CD14-positive monocyte (primary cell): ENCODE measurements around the gene TGM2. TPM values are rescaled to one million over a fixed set of nuclear protein-coding genes. Genes with fewer than 3 reads are reported as not detected.

Experiments used
- DNase-seq, 3 donors: peaks; one replicate each; pipeline ENCODE4 v3.0.0-alpha.2; 2011 to 2022
- H2AFZ ChIP-seq: 2 replicates; pipeline ENCODE4 v1.6.0; 2012; ENCODE audit warnings: mild to moderate bottlenecking, low read depth, low read length, inconsistent platforms; ENCODE audit not compliant: insufficient read depth, poor library complexity, severe bottlenecking
- H3K27ac ChIP-seq, 2 donors: 1 replicate in 1 of 2; 2 replicates in 1 of 2; pipeline ENCODE4 v1.5.1; 2012 to 2013; ENCODE audit warnings: low read length in 2 of 2, control low read depth in 1 of 2, inconsistent platforms in 1 of 2, low read depth in 1 of 2, mild to moderate bottlenecking in 1 of 2
- H3K27me3 ChIP-seq, 2 donors: one replicate each; pipeline versions ENCODE4 v1.6.0 to v1.6.1; 2011 to 2013; ENCODE audit warnings: low read length in 2 of 2; ENCODE audit not compliant: control insufficient read depth in 2 of 2, insufficient read depth in 2 of 2
- H3K36me3 ChIP-seq, 2 donors: replicated peaks in 1 of 2; 1 replicate in 1 of 2; 2 replicates in 1 of 2; pipeline versions ENCODE4 v1.5.1 to v1.6.1; 2012 to 2013; ENCODE audit warnings: low read length in 2 of 2, control low read depth in 1 of 2, inconsistent platforms in 1 of 2, mild to moderate bottlenecking in 1 of 2; ENCODE audit not compliant: insufficient read depth in 2 of 2, control insufficient read depth in 1 of 2
- H3K4me1 ChIP-seq, 2 donors: 1 replicate in 1 of 2; 2 replicates in 1 of 2; pipeline versions ENCODE4 v1.5.1 to v1.6.1; 2012 to 2013; ENCODE audit warnings: low read length in 2 of 2, control low read depth in 1 of 2, inconsistent platforms in 1 of 2, mild to moderate bottlenecking in 1 of 2, moderate library complexity in 1 of 2; ENCODE audit not compliant: insufficient read depth in 2 of 2, control insufficient read depth in 1 of 2
- H3K4me2 ChIP-seq: replicated peaks from 2 replicates; pipeline ENCODE3; 2012; ENCODE audit warnings: low read length, moderate library complexity, mild to moderate bottlenecking; ENCODE audit not compliant: poor library complexity, severe bottlenecking; ENCODE audit errors: extremely low read depth
- H3K4me3 ChIP-seq, 3 experiments: fragments of 200-600 bp in 1 of 3; sonication (generic) in 1 of 3; replicated peaks in 1 of 3; 1 replicate in 2 of 3; 2 replicates in 1 of 3; pipeline ENCODE4 v1.5.1; 2011 to 2013; ENCODE audit warnings: low read length in 3 of 3, mild to moderate bottlenecking in 3 of 3, control low read depth in 2 of 3, low read depth in 2 of 3, inconsistent platforms in 1 of 3, moderate library complexity in 1 of 3
- H3K79me2 ChIP-seq: 2 replicates; pipeline ENCODE4 v1.6.0; 2012; ENCODE audit warnings: mild to moderate bottlenecking, control low read depth, inconsistent platforms, low read length, moderate library complexity; ENCODE audit not compliant: insufficient read depth
- H3K9ac ChIP-seq: 2 replicates; pipeline ENCODE4 v1.6.0; 2017; ENCODE audit warnings: low read length, mild to moderate bottlenecking; ENCODE audit not compliant: insufficient read depth, poor library complexity, severe bottlenecking
- H3K9me3 ChIP-seq, 2 donors: replicated peaks in 1 of 2; 1 replicate in 1 of 2; 2 replicates in 1 of 2; pipeline versions ENCODE4 v1.5.1 to v1.6.1; 2012 to 2013; ENCODE audit warnings: low read length in 2 of 2, control low read depth in 1 of 2; ENCODE audit not compliant: control insufficient read depth in 1 of 2, insufficient read depth in 1 of 2
- H4K20me1 ChIP-seq: 2 replicates; pipeline ENCODE4 v1.6.0; 2012; ENCODE audit warnings: mild to moderate bottlenecking, low read length, control low read depth, moderate library complexity; ENCODE audit not compliant: insufficient read depth
- H3K27ac Mint-ChIP-seq, 7 donors: one replicate each; pipeline ENCODE4 v1.8.0; 2020; ENCODE audit warnings: mild to moderate bottlenecking in 7 of 7, mixed read lengths in 7 of 7, moderate library complexity in 6 of 7, inconsistent platforms in 2 of 7
- H3K27me3 Mint-ChIP-seq, 3 donors: one replicate each; pipeline ENCODE4 v1.8.0; 2021 to 2022; ENCODE audit warnings: low read depth in 3 of 3, mild to moderate bottlenecking in 3 of 3, mixed read lengths in 3 of 3, moderate library complexity in 3 of 3, inconsistent platforms in 1 of 3
- H3K36me3 Mint-ChIP-seq, 2 donors: one replicate each; pipeline ENCODE4 v1.8.0; 2020; ENCODE audit warnings: mixed read lengths in 2 of 2, inconsistent platforms in 1 of 2, mild to moderate bottlenecking in 1 of 2
- H3K4me1 Mint-ChIP-seq: one replicate; pipeline ENCODE4 v1.8.0; 2020; ENCODE audit warnings: mild to moderate bottlenecking, mixed read lengths
- H3K4me3 Mint-ChIP-seq, 2 donors: one replicate each; pipeline ENCODE4 v1.8.0; 2020; ENCODE audit warnings: mild to moderate bottlenecking in 2 of 2, mixed read lengths in 2 of 2, moderate library complexity in 1 of 2
- H3K9me3 Mint-ChIP-seq, 7 donors: one replicate each; pipeline ENCODE4 v1.8.0; 2020 to 2022; ENCODE audit warnings: mixed read lengths in 7 of 7, mild to moderate bottlenecking in 6 of 7, moderate library complexity in 6 of 7, inconsistent platforms in 2 of 7
- WGBS: methylation state at CpG from one replicate; pipeline ENCODE4 v1.1.5; 2013; ENCODE audit warnings: missing lambda C conversion rate; ENCODE audit not compliant: insufficient coverage; 5-methylcytosine and 5-hydroxymethylcytosine counted together
- intact Hi-C, 2 donors: fragments of 100-400 bp; cut with micrococcal nuclease; formaldehyde crosslinking; loops; one replicate each; pipeline versions ENCODE4 v1.15.0 to v1.15.1; 2023
- polyA plus RNA-seq, 3 donors: library from polyadenylated mRNA; depleted of rRNA in 1 of 3; unstranded in 2 of 3; stranded (reverse) in 1 of 3; fragments of 300-500 nt in 2 of 3; fragments of >200 nt in 1 of 3; fragmentation: Illumina TruSeq in 2 of 3; gene quantifications; 1 replicate in 2 of 3; 2 replicates in 1 of 3; pipeline ENCODE4 v1.2.3, GENCODE V29; 2012 to 2021
- small RNA-seq: library from RNA; depleted of rRNA; stranded (forward); fragments of <200 nt; gene quantifications from one replicate; pipeline ENCODE3, GENCODE V24; 2012; ENCODE audit warnings: low read depth; ENCODE audit not compliant: insufficient read length
- TF ChIP-seq, protein P1 (sequence below): fragments of 200-600 bp; IDR thresholded peaks from one replicate; pipeline ENCODE4 v1.8.0; 2022; ENCODE audit warnings: antibody characterized with exemption, mild to moderate bottlenecking

Gene TGM2
- polyA plus RNA-seq, 3 donors, result 0.47 to 1.7 (median 1.6) TPM

GRCh38 chr20:38079353-38079752, 85.7 kb downstream of the TGM2 start:
- peaks cover 82 to 90% of the 10 kb centered on the region in 2 donors for H3K36me3 Mint-ChIP-seq
- Histone ChIP-seq H3K27me3 (no peaks in the 10 kb centered on the region), H3K27ac (no peak overlapping the region), H3K36me3 (peaks cover 37 to 97% of the 10 kb centered on the region in 2 donors), H3K4me2 (no peak overlapping the region), H3K4me1 (no peaks in the 10 kb centered on the region), H3K9ac (no peak overlapping the region), H2AFZ (no peak overlapping the region), H3K79me2 (peaks cover 48% of the 10 kb centered on the region), H3K4me3 (no peak overlapping the region), H3K9me3 (no peaks in the 10 kb centered on the region), H4K20me1 (peaks cover 9% of the 10 kb centered on the region)
- DNase-seq, result no peak
- no peaks in the 10 kb centered on the region for H3K27me3 Mint-ChIP-seq
- peaks cover 0 to 4% (median 2%) of the 10 kb centered on the region in 7 donors for H3K9me3 Mint-ChIP-seq
- no peak overlapping the region for H3K4me3 Mint-ChIP-seq
- TF ChIP-seq, protein P1, sequence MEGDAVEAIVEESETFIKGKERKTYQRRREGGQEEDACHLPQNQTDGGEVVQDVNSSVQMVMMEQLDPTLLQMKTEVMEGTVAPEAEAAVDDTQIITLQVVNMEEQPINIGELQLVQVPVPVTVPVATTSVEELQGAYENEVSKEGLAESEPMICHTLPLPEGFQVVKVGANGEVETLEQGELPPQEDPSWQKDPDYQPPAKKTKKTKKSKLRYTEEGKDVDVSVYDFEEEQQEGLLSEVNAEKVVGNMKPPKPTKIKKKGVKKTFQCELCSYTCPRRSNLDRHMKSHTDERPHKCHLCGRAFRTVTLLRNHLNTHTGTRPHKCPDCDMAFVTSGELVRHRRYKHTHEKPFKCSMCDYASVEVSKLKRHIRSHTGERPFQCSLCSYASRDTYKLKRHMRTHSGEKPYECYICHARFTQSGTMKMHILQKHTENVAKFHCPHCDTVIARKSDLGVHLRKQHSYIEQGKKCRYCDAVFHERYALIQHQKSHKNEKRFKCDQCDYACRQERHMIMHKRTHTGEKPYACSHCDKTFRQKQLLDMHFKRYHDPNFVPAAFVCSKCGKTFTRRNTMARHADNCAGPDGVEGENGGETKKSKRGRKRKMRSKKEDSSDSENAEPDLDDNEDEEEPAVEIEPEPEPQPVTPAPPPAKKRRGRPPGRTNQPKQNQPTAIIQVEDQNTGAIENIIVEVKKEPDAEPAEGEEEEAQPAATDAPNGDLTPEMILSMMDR, result no peak
- H3K4me1 Mint-ChIP-seq, result no peaks in the 10 kb centered on the region
- intact Hi-C loops, result loop anchor here in 1 of 2 donors (5.0 kb wide), 1 partner anchor 33 kb away; no protein-coding TSS in a partner anchor
- no CpG with 5 or more reads among the region's 3 CpGs for WGBS
- H3K27ac Mint-ChIP-seq, result peak overlapping the region in 2 of 7 donors; percentile 51 to 52

DNA sequence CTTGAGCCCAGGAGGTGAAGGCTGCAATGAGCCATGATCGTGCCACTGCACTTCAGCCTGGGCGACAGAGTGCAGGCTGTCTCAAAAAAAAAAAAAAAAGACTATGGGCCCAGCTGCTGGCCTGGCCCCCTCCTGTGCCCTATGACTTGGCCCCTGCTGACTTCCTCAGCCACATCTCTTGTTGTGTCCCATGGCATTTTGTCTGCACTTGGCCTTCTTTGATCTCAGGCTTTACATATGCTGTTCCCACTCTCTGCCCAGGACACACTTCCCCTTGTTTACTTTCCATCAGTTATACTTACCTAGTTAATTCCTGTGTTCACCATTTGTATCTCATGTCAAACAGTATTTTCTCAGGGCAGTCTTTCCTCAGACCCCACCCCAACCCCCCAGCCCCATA, 87.0 kb downstream of the TGM2 start:
- Histone ChIP-seq H2AFZ (no peak overlapping the region), H3K9me3 (no peaks in the 10 kb centered on the region), H3K9ac (no peak overlapping the region), H3K4me2 (no peak overlapping the region), H3K79me2 (peaks cover 41% of the 10 kb centered on the region), H3K27me3 (no peaks in the 10 kb centered on the region), H3K4me1 (no peaks in the 10 kb centered on the region), H4K20me1 (peaks cover 13% of the 10 kb centered on the region), H3K36me3 (peaks cover 25 to 94% of the 10 kb centered on the region in 2 donors), H3K27ac (no peak overlapping the region), H3K4me3 (no peak overlapping the region)
- WGBS, result 94% methylated on average over 2 of the region's 2 CpGs
- Mint-ChIP-seq H3K4me1 (peaks cover 2% of the 10 kb centered on the region), H3K4me3 (no peak overlapping the region), H3K36me3 (peaks cover 76 to 85% of the 10 kb centered on the region in 2 donors), H3K27me3 (no peaks in the 10 kb centered on the region), H3K27ac (peak overlapping the region in 2 of 7 donors; percentile 59 to 86), H3K9me3 (peaks cover 0 to 4% (median 2%) of the 10 kb centered on the region in 7 donors)
- intact Hi-C loops, result loop anchor here in 1 of 2 donors (5.0 kb wide), 1 partner anchor 34 kb away; no protein-coding TSS in a partner anchor
- TF ChIP-seq, protein P1, result no peak
- DNase-seq, result no peak

Small RNAs within 50 kb of the gene (small RNA-seq; reads per million reads assigned to genes)
- not detected for gene RN7SL237P

Other genes with a start within 250 kb of the TGM2 start
- 1 to 10 TPM; 6.4 to 9.1 (median 8.8) TPM for gene TTI1, start 131.8 kb downstream of the TGM2 start, polyA plus RNA-seq
- gene RPRD1B, start 131.5 kb downstream of the TGM2 start, polyA plus RNA-seq, result 10 to 100 TPM in 1 of 3 donors, 1 to 10 TPM in 2; 3.6 to 12.3 (median 4.7) TPM
- not detected for gene KIAA1755, start 95.5 kb upstream of the TGM2 start, polyA plus RNA-seq
- gene BPI, start 138.9 kb upstream of the TGM2 start, polyA plus RNA-seq, result 1 to 10 TPM; 8.2 to 9.0 (median 8.7) TPM
- gene LBP, start 181.2 kb upstream of the TGM2 start, polyA plus RNA-seq, result not detected